Rectal smooth muscle tissue (tissue), 1 donor: ENCODE results near the gene TOMM70.

Experiments
- H3K27ac ChIP-seq: one replicate; pipeline ENCODE4 v1.7.0; 2013; ENCODE audit warnings: low read depth, low read length, inconsistent platforms
- H3K27me3 ChIP-seq: one replicate; pipeline ENCODE4 v1.7.0; 2013; ENCODE audit warnings: low read length; ENCODE audit not compliant: control insufficient read depth, insufficient read depth
- H3K36me3 ChIP-seq: one replicate; pipeline ENCODE4 v1.7.0; 2013; ENCODE audit warnings: low read length; ENCODE audit not compliant: control insufficient read depth, insufficient read depth
- H3K4me1 ChIP-seq: one replicate; pipeline ENCODE4 v1.7.0; 2013; ENCODE audit warnings: low read length; ENCODE audit not compliant: control insufficient read depth, insufficient read depth
- H3K4me3 ChIP-seq: one replicate; pipeline ENCODE4 v1.7.0; 2013; ENCODE audit warnings: low read length
- H3K9ac ChIP-seq: one replicate; pipeline ENCODE4 v1.7.0; 2013; ENCODE audit warnings: low read length

TOMM70 gene

GRCh38 chr3:100404250-100404548, 3.3 kb upstream of the TOMM70 start:
- Histone ChIP-seq H3K4me1 (peaks cover 2% of the 10 kb centered on the region), H3K9ac (no peak overlapping the region), H3K27ac (no peak overlapping the region), H3K27me3 (no peaks in the 10 kb centered on the region), H3K36me3 (no peaks in the 10 kb centered on the region), H3K4me3 (no peak overlapping the region)

- Histone ChIP-seq H3K4me1 (peaks cover 2% of the 10 kb centered on the region), H3K4me3 (peak overlapping the region; percentile 28), H3K36me3 (no peaks in the 10 kb centered on the region), H3K27me3 (no peaks in the 10 kb centered on the region), H3K9ac (no peak overlapping the region), H3K27ac (no peak overlapping the region)
Measured at GRCh38 chr3:100403362-100404249, 2.7 kb upstream of the TOMM70 start.

DNA sequence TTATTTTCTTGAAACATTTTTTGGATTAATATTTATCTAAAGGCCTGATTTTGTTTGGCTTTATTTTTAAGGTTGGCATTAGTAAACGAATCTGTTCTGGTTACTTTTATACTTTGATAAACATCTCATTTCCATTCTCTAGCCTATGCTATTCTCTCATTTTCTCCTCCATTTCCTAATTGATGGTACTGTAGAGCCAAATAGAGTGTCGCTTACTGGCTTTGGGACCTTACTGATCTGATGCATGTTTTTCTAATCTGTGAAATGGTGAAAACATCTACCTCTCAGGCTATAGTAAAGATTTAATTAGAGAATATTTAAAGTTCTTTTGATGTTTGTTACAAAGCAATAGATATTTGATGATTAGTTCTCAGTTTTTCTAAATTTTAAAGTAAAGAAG, 2.0 kb upstream of the TOMM70 start:
- Histone ChIP-seq H3K27ac (no peak overlapping the region), H3K36me3 (no peaks in the 10 kb centered on the region), H3K4me1 (peaks cover 2% of the 10 kb centered on the region), H3K27me3 (no peaks in the 10 kb centered on the region), H3K4me3 (peak overlapping the region; percentile 4), H3K9ac (no peak overlapping the region)

- H3K27ac ChIP-seq = no peak overlapping the region
- no peak overlapping the region for H3K9ac ChIP-seq
- H3K4me3 ChIP-seq = peak overlapping the region; percentile 87
- no peaks in the 10 kb centered on the region for H3K27me3 ChIP-seq
- no peaks in the 10 kb centered on the region for H3K36me3 ChIP-seq
- peaks cover 2% of the 10 kb centered on the region for H3K4me1 ChIP-seq
Measured at GRCh38 chr3:100402256-100402655, 1.4 kb upstream of the TOMM70 start.

DNA sequence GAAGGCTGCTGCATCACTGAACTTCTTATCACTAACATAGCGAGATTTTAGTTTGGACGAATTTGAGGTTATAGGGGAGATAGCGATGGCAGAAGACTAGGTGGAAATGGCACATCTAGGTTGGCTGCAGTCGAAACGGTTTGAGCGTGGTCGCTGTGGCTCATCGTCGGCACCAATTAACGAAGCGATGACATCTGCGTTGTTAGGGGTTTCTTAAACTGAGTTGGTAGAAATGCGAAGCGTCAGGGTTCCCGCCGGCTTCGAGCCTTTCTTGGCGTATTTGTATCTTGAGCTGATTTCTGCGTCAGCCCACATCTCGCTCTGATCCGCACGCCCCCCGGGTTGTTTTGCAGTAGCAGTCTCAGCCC, 769 bp upstream of the TOMM70 start:
- no peaks in the 10 kb centered on the region for H3K36me3 ChIP-seq
- peaks cover 2% of the 10 kb centered on the region for H3K4me1 ChIP-seq
- H3K4me3 ChIP-seq = peak overlapping the region; percentile 87
- peak overlapping the region; percentile 7 for H3K9ac ChIP-seq
- no peaks in the 10 kb centered on the region for H3K27me3 ChIP-seq
- peak overlapping the region; percentile 81 for H3K27ac ChIP-seq

- Histone ChIP-seq H3K9ac (peak overlapping the region; percentile 80), H3K36me3 (no peaks in the 10 kb centered on the region), H3K27me3 (no peaks in the 10 kb centered on the region), H3K4me3 (peak overlapping the region; percentile 87), H3K27ac (peak overlapping the region; percentile 81), H3K4me1 (peaks cover 2% of the 10 kb centered on the region)
Measured at GRCh38 chr3:100400419-100400779, 490 bp downstream of the TOMM70 start.

GRCh38 chr3:100399341-100400071, 1.4 kb downstream of the TOMM70 start:
- no peak overlapping the region for H3K9ac ChIP-seq
- H3K4me1 ChIP-seq = peaks cover 2% of the 10 kb centered on the region
- H3K27me3 ChIP-seq = no peaks in the 10 kb centered on the region
- peak overlapping the region; percentile 87 for H3K4me3 ChIP-seq
- H3K27ac ChIP-seq = no peak overlapping the region
- H3K36me3 ChIP-seq = no peaks in the 10 kb centered on the region

DNA sequence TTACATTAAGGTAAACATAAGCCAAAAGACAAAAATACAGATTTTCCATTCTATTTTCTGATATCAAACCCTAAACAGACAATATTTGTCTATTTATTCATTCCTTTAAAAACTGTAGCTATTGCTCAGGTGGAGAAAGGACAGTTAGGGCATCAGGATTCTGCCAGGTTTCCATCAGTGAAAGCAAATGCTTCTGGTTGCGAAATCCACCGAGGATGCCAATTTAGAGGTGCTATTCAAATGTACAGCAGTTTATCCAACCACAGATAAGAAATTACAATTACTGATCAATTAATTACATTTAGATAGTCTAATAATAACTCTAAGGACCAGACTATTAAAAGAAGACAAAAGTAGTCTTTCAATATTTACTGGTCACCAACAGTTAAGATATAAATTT, 3.9 kb downstream of the TOMM70 start:
- no peak overlapping the region for H3K9ac ChIP-seq

GRCh38 chr3:100395679-100396431, 5.0 kb downstream of the TOMM70 start:
- no peak overlapping the region for H3K9ac ChIP-seq
- H3K27ac ChIP-seq = no peak overlapping the region
- H3K4me1 ChIP-seq = no peaks in the 10 kb centered on the region
- no peaks in the 10 kb centered on the region for H3K36me3 ChIP-seq
- H3K4me3 ChIP-seq = no peak overlapping the region
- no peaks in the 10 kb centered on the region for H3K27me3 ChIP-seq

More for the DNA sequence above, 3.9 kb downstream of the TOMM70 start:
- Histone ChIP-seq H3K27ac (no peak overlapping the region), H3K36me3 (no peaks in the 10 kb centered on the region), H3K4me1 (no peaks in the 10 kb centered on the region), H3K27me3 (no peaks in the 10 kb centered on the region), H3K4me3 (no peak overlapping the region)

- no peak overlapping the region for H3K4me3 ChIP-seq
- H3K9ac ChIP-seq = no peak overlapping the region
- H3K27me3 ChIP-seq = no peaks in the 10 kb centered on the region
- H3K36me3 ChIP-seq = peaks cover 2% of the 10 kb centered on the region
- peaks cover 9% of the 10 kb centered on the region for H3K4me1 ChIP-seq
- H3K27ac ChIP-seq = no peak overlapping the region
Measured at GRCh38 chr3:100389025-100389424, 11.9 kb downstream of the TOMM70 start.

DNA sequence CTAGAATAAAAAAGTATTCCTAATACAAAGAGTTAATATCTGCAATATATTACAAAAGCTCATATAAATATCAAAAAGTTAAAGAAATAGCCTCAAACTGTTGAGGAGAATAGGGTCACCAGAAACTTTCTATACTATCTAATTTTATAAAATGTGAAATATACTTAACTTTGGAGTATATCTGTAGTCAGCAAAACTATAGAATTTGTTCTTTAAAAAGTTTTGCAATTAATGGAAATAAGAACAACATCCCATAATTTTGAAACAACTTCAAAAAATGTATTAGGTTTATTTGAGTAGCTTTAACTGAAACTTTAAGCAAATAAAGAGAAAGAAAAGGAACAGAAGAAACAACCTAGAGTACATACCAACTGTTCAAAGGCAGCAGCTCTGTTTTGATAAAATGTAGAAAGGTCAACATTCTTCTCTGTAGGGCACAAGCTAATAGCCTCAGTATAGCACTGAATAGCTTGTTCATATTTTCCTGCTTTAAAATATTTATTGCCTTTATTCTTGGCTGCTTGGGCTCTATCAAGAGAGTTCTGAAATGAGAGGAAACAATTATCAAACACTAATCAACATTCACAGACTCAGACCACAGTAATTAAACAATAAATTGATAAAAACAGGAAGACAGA, 14.3 kb downstream of the TOMM70 start:
- H3K9ac ChIP-seq = no peak overlapping the region
- no peaks in the 10 kb centered on the region for H3K27me3 ChIP-seq
- H3K4me3 ChIP-seq = no peak overlapping the region
- peaks cover 9% of the 10 kb centered on the region for H3K4me1 ChIP-seq
- H3K36me3 ChIP-seq = peaks cover 2% of the 10 kb centered on the region
- H3K27ac ChIP-seq = no peak overlapping the region
